HG03175 (cell line): ENCODE data around the gene PSMC1.

Experiments
- ATAC-seq: cut with Tn5 transposase; IDR thresholded peaks from one replicate; pipeline ENCODE4 v1.9.1; 2021; ENCODE audit warnings: mild to moderate bottlenecking, moderate library complexity; ENCODE audit not compliant: unreplicated experiment

The PSMC1 gene

GRCh38 chr14:90301122-90301521, 44.8 kb downstream of the PSMC1 start:
- no peak for ATAC-seq

GRCh38 chr14:90301668-90302090, 45.3 kb downstream of the PSMC1 start:
- no peak for ATAC-seq

- ATAC-seq: no peak
Observed at GRCh38 chr14:90302529-90303303, 46.4 kb downstream of the PSMC1 start.

GRCh38 chr14:90303473-90303872, 47.1 kb downstream of the PSMC1 start:
- no peak for ATAC-seq

- ATAC-seq: no peak
Observed at GRCh38 chr14:90304502-90304901, 48.1 kb downstream of the PSMC1 start.

- peak; percentile 57 for ATAC-seq
Observed at GRCh38 chr14:90305176-90305601, 48.8 kb downstream of the PSMC1 start.

- no peak for ATAC-seq
Observed at GRCh38 chr14:90308561-90308960, 52.2 kb downstream of the PSMC1 start.

- ATAC-seq: no peak
Observed at GRCh38 chr14:90317286-90317685, 60.9 kb downstream of the PSMC1 start.

GRCh38 chr14:90318016-90318415, 61.7 kb downstream of the PSMC1 start:
- no peak for ATAC-seq

- no peak for ATAC-seq
Observed at GRCh38 chr14:90319173-90319572, 62.8 kb downstream of the PSMC1 start.

GRCh38 chr14:90319634-90320541, 63.5 kb downstream of the PSMC1 start:
- no peak for ATAC-seq

- ATAC-seq: no peak
Observed at GRCh38 chr14:90321891-90322290, 65.5 kb downstream of the PSMC1 start.
